Activated T-helper 17 cell treated with anti-CD3 and anti-CD28 coated beads, Interleukin-2, amount 50 U/mL, for 72 hours (primary cell): ENCODE results near the gene SDK2. TPM values are rescaled to one million over a fixed set of nuclear protein-coding genes. Genes with fewer than 3 reads are reported as not detected.
"Not testable (repeated sequence)": the region's sequence is repeated elsewhere in the genome, so short reads cannot be mapped to it uniquely, and the experiment has no call there.

Experiments
- ATAC-seq: fragments of 150-1000 bp; cut with Tn5 transposase; replicated peaks from 2 replicates; pipeline ENCODE4 v1.10.0; 2021; ENCODE audit warnings: mild to moderate bottlenecking, moderate library complexity
- H3K27ac Mint-ChIP-seq: one replicate; pipeline ENCODE4 v1.8.0; 2022; ENCODE audit warnings: mixed read lengths
- H3K27me3 Mint-ChIP-seq: one replicate; pipeline ENCODE4 v1.8.0; 2022; ENCODE audit warnings: mixed read lengths
- H3K36me3 Mint-ChIP-seq: one replicate; pipeline ENCODE4 v1.8.0; 2022; ENCODE audit warnings: low read depth, mild to moderate bottlenecking, mixed read lengths
- H3K4me1 Mint-ChIP-seq: one replicate; pipeline ENCODE4 v1.8.0; 2022; ENCODE audit warnings: mixed read lengths
- H3K4me3 Mint-ChIP-seq: one replicate; pipeline ENCODE4 v1.8.0; 2022; ENCODE audit warnings: mild to moderate bottlenecking, mixed read lengths
- H3K9me3 Mint-ChIP-seq: one replicate; pipeline ENCODE4 v1.8.0; 2022; ENCODE audit warnings: mixed read lengths
- total RNA-seq, 2 donors: library from RNA; stranded (reverse); gene quantifications; one replicate each; pipeline ENCODE4 v1.2.3, GENCODE V29; 2022

The SDK2 gene
- total RNA-seq, 2 donors from 2014 or later = 0.19 to 0.26 TPM

- H3K4me1 Mint-ChIP-seq = peaks cover 5% of the 10 kb centered on the region
- peaks cover 3% of the 10 kb centered on the region for H3K27me3 Mint-ChIP-seq
- no peak overlapping the region for H3K27ac Mint-ChIP-seq
- ATAC-seq = no peak
- H3K9me3 Mint-ChIP-seq = no peaks in the 10 kb centered on the region
- H3K4me3 Mint-ChIP-seq = no peak overlapping the region
- H3K36me3 Mint-ChIP-seq = no peaks in the 10 kb centered on the region
Measured at GRCh38 chr17:73336408-73337329, 307.6 kb downstream of the SDK2 start.

GRCh38 chr17:73335591-73336407 lies 308.4 kb downstream of the SDK2 start:
- H3K27ac Mint-ChIP-seq = no peak overlapping the region
- peaks cover 3% of the 10 kb centered on the region for H3K27me3 Mint-ChIP-seq
- peaks cover 5% of the 10 kb centered on the region for H3K4me1 Mint-ChIP-seq
- H3K4me3 Mint-ChIP-seq = no peak overlapping the region
- H3K9me3 Mint-ChIP-seq = no peaks in the 10 kb centered on the region
- no peaks in the 10 kb centered on the region for H3K36me3 Mint-ChIP-seq
- ATAC-seq = no peak

- Mint-ChIP-seq H3K27me3 (peaks cover 3% of the 10 kb centered on the region), H3K36me3 (no peaks in the 10 kb centered on the region), H3K4me1 (peaks cover 3% of the 10 kb centered on the region), H3K9me3 (no peaks in the 10 kb centered on the region), H3K4me3 (no peak overlapping the region), H3K27ac (no peak overlapping the region)
- peak; percentile 60 for ATAC-seq
Measured at GRCh38 chr17:73334771-73335513, 309.3 kb downstream of the SDK2 start.

- not testable (repeated sequence) for H3K9me3 Mint-ChIP-seq, H3K4me1 Mint-ChIP-seq, ATAC-seq, H3K27me3 Mint-ChIP-seq, H3K36me3 Mint-ChIP-seq, H3K4me3 Mint-ChIP-seq, H3K27ac Mint-ChIP-seq
Measured at GRCh38 chr17:73333445-73333844, 310.8 kb downstream of the SDK2 start.

GRCh38 chr17:73331060-73331459 lies 313.2 kb downstream of the SDK2 start:
- H3K4me1 Mint-ChIP-seq = no peaks in the 10 kb centered on the region
- no peaks in the 10 kb centered on the region for H3K36me3 Mint-ChIP-seq
- H3K9me3 Mint-ChIP-seq = no peaks in the 10 kb centered on the region
- peaks cover 10% of the 10 kb centered on the region for H3K27me3 Mint-ChIP-seq
- no peak overlapping the region for H3K4me3 Mint-ChIP-seq
- no peak overlapping the region for H3K27ac Mint-ChIP-seq
- ATAC-seq = no peak

GRCh38 chr17:73327676-73328075 lies 316.6 kb downstream of the SDK2 start:
- H3K9me3 Mint-ChIP-seq = no peaks in the 10 kb centered on the region
- no peak overlapping the region for H3K27ac Mint-ChIP-seq
- ATAC-seq = no peak
- H3K4me3 Mint-ChIP-seq = no peak overlapping the region
- peaks cover 17% of the 10 kb centered on the region for H3K27me3 Mint-ChIP-seq
- H3K4me1 Mint-ChIP-seq = no peaks in the 10 kb centered on the region
- H3K36me3 Mint-ChIP-seq = no peaks in the 10 kb centered on the region

GRCh38 chr17:73325527-73325842 lies 318.8 kb downstream of the SDK2 start:
- Mint-ChIP-seq H3K4me1 (no peaks in the 10 kb centered on the region), H3K27me3 (peaks cover 17% of the 10 kb centered on the region), H3K36me3 (no peaks in the 10 kb centered on the region), H3K27ac (no peak overlapping the region), H3K9me3 (no peaks in the 10 kb centered on the region), H3K4me3 (no peak overlapping the region)
- no peak for ATAC-seq

GRCh38 chr17:73324711-73325526 lies 319.3 kb downstream of the SDK2 start:
- peaks cover 17% of the 10 kb centered on the region for H3K27me3 Mint-ChIP-seq
- no peak overlapping the region for H3K4me3 Mint-ChIP-seq
- no peak overlapping the region for H3K27ac Mint-ChIP-seq
- no peaks in the 10 kb centered on the region for H3K36me3 Mint-ChIP-seq
- ATAC-seq = no peak
- no peaks in the 10 kb centered on the region for H3K4me1 Mint-ChIP-seq
- no peaks in the 10 kb centered on the region for H3K9me3 Mint-ChIP-seq

GRCh38 chr17:73324160-73324475 lies 320.1 kb downstream of the SDK2 start:
- ATAC-seq = no peak
- Mint-ChIP-seq H3K27me3 (peaks cover 15% of the 10 kb centered on the region), H3K27ac (no peak overlapping the region), H3K4me3 (no peak overlapping the region), H3K36me3 (no peaks in the 10 kb centered on the region), H3K4me1 (no peaks in the 10 kb centered on the region), H3K9me3 (no peaks in the 10 kb centered on the region)

GRCh38 chr17:73323409-73324159 lies 320.7 kb downstream of the SDK2 start:
- H3K9me3 Mint-ChIP-seq = no peaks in the 10 kb centered on the region
- H3K27ac Mint-ChIP-seq = no peak overlapping the region
- H3K36me3 Mint-ChIP-seq = no peaks in the 10 kb centered on the region
- no peaks in the 10 kb centered on the region for H3K4me1 Mint-ChIP-seq
- no peak for ATAC-seq
- H3K4me3 Mint-ChIP-seq = no peak overlapping the region
- peaks cover 13% of the 10 kb centered on the region for H3K27me3 Mint-ChIP-seq

GRCh38 chr17:73320601-73321264 lies 323.5 kb downstream of the SDK2 start:
- H3K27ac Mint-ChIP-seq = no peak overlapping the region
- H3K4me3 Mint-ChIP-seq = no peak overlapping the region
- H3K4me1 Mint-ChIP-seq = no peaks in the 10 kb centered on the region
- peaks cover 9% of the 10 kb centered on the region for H3K27me3 Mint-ChIP-seq
- no peak for ATAC-seq
- no peaks in the 10 kb centered on the region for H3K9me3 Mint-ChIP-seq
- H3K36me3 Mint-ChIP-seq = no peaks in the 10 kb centered on the region

- no peaks in the 10 kb centered on the region for H3K9me3 Mint-ChIP-seq
- no peak overlapping the region for H3K4me3 Mint-ChIP-seq
- ATAC-seq = no peak
- H3K27me3 Mint-ChIP-seq = peaks cover 4% of the 10 kb centered on the region
- H3K27ac Mint-ChIP-seq = no peak overlapping the region
- H3K4me1 Mint-ChIP-seq = no peaks in the 10 kb centered on the region
- no peaks in the 10 kb centered on the region for H3K36me3 Mint-ChIP-seq
Measured at GRCh38 chr17:73319766-73320165, 324.5 kb downstream of the SDK2 start.

GRCh38 chr17:73318836-73319235 lies 325.4 kb downstream of the SDK2 start:
- H3K36me3 Mint-ChIP-seq = no peaks in the 10 kb centered on the region
- no peak for ATAC-seq
- no peaks in the 10 kb centered on the region for H3K4me1 Mint-ChIP-seq
- no peak overlapping the region for H3K4me3 Mint-ChIP-seq
- no peak overlapping the region for H3K27ac Mint-ChIP-seq
- H3K9me3 Mint-ChIP-seq = no peaks in the 10 kb centered on the region
- no peaks in the 10 kb centered on the region for H3K27me3 Mint-ChIP-seq
